ENCODE data around the gene GLRA1.

The GLRA1 gene

GRCh38 chr5:151953833-151954232, 29.2 kb upstream of the GLRA1 start:
- TF ChIP-seq FOXP2 (optimal IDR thresholded peaks at IDR 0.05; ENCODE audit: control extremely low read depth, extremely low read length, insufficient read depth), result no peak
- TF ChIP-seq EZH2 (IDR thresholded peaks at IDR 0.05), result no peak
- no peak for TF ChIP-seq POLR2AphosphoS5 (IDR thresholded peaks at IDR 0.05; ENCODE audit: borderline replicate concordance, low read depth, low read length)
- H3K9me3 ChIP-seq (ENCODE audit: low read depth, low read length), result no peaks in the 10 kb centered on the region
- no peak overlapping the region for H3K4me3 ChIP-seq
- no peak overlapping the region for H3K9ac ChIP-seq (ENCODE audit: insufficient read length)
- H3K36me3 ChIP-seq (ENCODE audit: insufficient read depth, low read length), result no peaks in the 10 kb centered on the region
- no peak overlapping the region for H3K27ac ChIP-seq
- DNase-seq (ENCODE audit: low read depth, low spot score), result no peak

GRCh38 chr5:151952238-151952637, 27.6 kb upstream of the GLRA1 start:
- Histone ChIP-seq H3K27ac (no peak overlapping the region), H3K9me3 (ENCODE audit: low read depth, low read length) (no peaks in the 10 kb centered on the region), H3K9ac (ENCODE audit: insufficient read length) (no peak overlapping the region), H3K36me3 (ENCODE audit: insufficient read depth, low read length) (no peaks in the 10 kb centered on the region), H3K4me3 (no peak overlapping the region)
- DNase-seq (ENCODE audit: low read depth, low spot score), result no peak
- TF ChIP-seq EZH2 (IDR thresholded peaks at IDR 0.05) (no peak), FOXP2 (optimal IDR thresholded peaks at IDR 0.05; ENCODE audit: control extremely low read depth, extremely low read length, insufficient read depth) (no peak), POLR2AphosphoS5 (IDR thresholded peaks at IDR 0.05; ENCODE audit: borderline replicate concordance, low read depth, low read length) (no peak)

- no peaks in the 10 kb centered on the region for H3K9me3 ChIP-seq (ENCODE audit: low read depth, low read length)
- no peak for DNase-seq (ENCODE audit: low read depth, low spot score)
- TF ChIP-seq FOXP2 (optimal IDR thresholded peaks at IDR 0.05; ENCODE audit: control extremely low read depth, extremely low read length, insufficient read depth) (no peak), POLR2AphosphoS5 (IDR thresholded peaks at IDR 0.05; ENCODE audit: borderline replicate concordance, low read depth, low read length) (no peak), EZH2 (IDR thresholded peaks at IDR 0.05) (no peak)
These were observed 26.1 kb upstream of the GLRA1 start for GRCh38 chr5:151950706-151951105.

GRCh38 chr5:151949701-151950308, 25.2 kb upstream of the GLRA1 start:
- Histone ChIP-seq H3K27ac (no peak overlapping the region), H3K9me3 (ENCODE audit: low read depth, low read length) (no peaks in the 10 kb centered on the region), H3K9ac (ENCODE audit: insufficient read length) (no peak overlapping the region), H3K36me3 (ENCODE audit: insufficient read depth, low read length) (no peaks in the 10 kb centered on the region), H3K4me3 (no peak overlapping the region)
- TF ChIP-seq POLR2AphosphoS5 (IDR thresholded peaks at IDR 0.05; ENCODE audit: borderline replicate concordance, low read depth, low read length) (no peak), EZH2 (IDR thresholded peaks at IDR 0.05) (no peak), FOXP2 (optimal IDR thresholded peaks at IDR 0.05; ENCODE audit: control extremely low read depth, extremely low read length, insufficient read depth) (no peak)
- DNase-seq (ENCODE audit: low read depth, low spot score), result no peak

More at GRCh38 chr5:151950706-151951105, 26.1 kb upstream of the GLRA1 start:
- Histone ChIP-seq H3K36me3 (ENCODE audit: insufficient read depth, low read length) (no peaks in the 10 kb centered on the region), H3K4me3 (no peak overlapping the region), H3K27ac (no peak overlapping the region), H3K9ac (ENCODE audit: insufficient read length) (no peak overlapping the region)

GRCh38 chr5:151949113-151949512, 24.5 kb upstream of the GLRA1 start:
- TF ChIP-seq FOXP2 (optimal IDR thresholded peaks at IDR 0.05; ENCODE audit: control extremely low read depth, extremely low read length, insufficient read depth), result no peak
- no peak for TF ChIP-seq EZH2 (IDR thresholded peaks at IDR 0.05)
- no peak for TF ChIP-seq POLR2AphosphoS5 (IDR thresholded peaks at IDR 0.05; ENCODE audit: borderline replicate concordance, low read depth, low read length)
- no peak overlapping the region for H3K27ac ChIP-seq
- no peak for DNase-seq (ENCODE audit: low read depth, low spot score)
- H3K9ac ChIP-seq (ENCODE audit: insufficient read length), result no peak overlapping the region
- no peaks in the 10 kb centered on the region for H3K9me3 ChIP-seq (ENCODE audit: low read depth, low read length)
- H3K36me3 ChIP-seq (ENCODE audit: insufficient read depth, low read length), result no peaks in the 10 kb centered on the region
- H3K4me3 ChIP-seq, result no peak overlapping the region

- H3K9me3 ChIP-seq (ENCODE audit: low read depth, low read length), result no peaks in the 10 kb centered on the region
- H3K9ac ChIP-seq (ENCODE audit: insufficient read length), result no peak overlapping the region
- H3K27ac ChIP-seq, result no peak overlapping the region
- no peak overlapping the region for H3K4me3 ChIP-seq
- no peaks in the 10 kb centered on the region for H3K36me3 ChIP-seq (ENCODE audit: insufficient read depth, low read length)
- no peak for DNase-seq (ENCODE audit: low read depth, low spot score)
- TF ChIP-seq FOXP2 (optimal IDR thresholded peaks at IDR 0.05; ENCODE audit: control extremely low read depth, extremely low read length, insufficient read depth), result no peak
- no peak for TF ChIP-seq POLR2AphosphoS5 (IDR thresholded peaks at IDR 0.05; ENCODE audit: borderline replicate concordance, low read depth, low read length)
- no peak for TF ChIP-seq EZH2 (IDR thresholded peaks at IDR 0.05)
These were observed 23.4 kb upstream of the GLRA1 start for GRCh38 chr5:151947931-151948608.

GRCh38 chr5:151937851-151938250, 13.2 kb upstream of the GLRA1 start:
- H3K4me3 ChIP-seq, result no peak overlapping the region
- DNase-seq (ENCODE audit: low read depth, low spot score), result no peak
- H3K36me3 ChIP-seq (ENCODE audit: insufficient read depth, low read length), result no peaks in the 10 kb centered on the region
- TF ChIP-seq FOXP2 (optimal IDR thresholded peaks at IDR 0.05; ENCODE audit: control extremely low read depth, extremely low read length, insufficient read depth) (no peak), EZH2 (IDR thresholded peaks at IDR 0.05) (no peak), POLR2AphosphoS5 (IDR thresholded peaks at IDR 0.05; ENCODE audit: borderline replicate concordance, low read depth, low read length) (no peak)
- H3K9me3 ChIP-seq (ENCODE audit: low read depth, low read length), result no peaks in the 10 kb centered on the region
- no peak overlapping the region for H3K9ac ChIP-seq (ENCODE audit: insufficient read length)
- H3K27ac ChIP-seq, result no peak overlapping the region

- H3K4me3 ChIP-seq, result no peak overlapping the region
- no peak for DNase-seq (ENCODE audit: low read depth, low spot score)
- no peak overlapping the region for H3K27ac ChIP-seq
- TF ChIP-seq POLR2AphosphoS5 (IDR thresholded peaks at IDR 0.05; ENCODE audit: borderline replicate concordance, low read depth, low read length) (no peak), EZH2 (IDR thresholded peaks at IDR 0.05) (no peak), FOXP2 (optimal IDR thresholded peaks at IDR 0.05; ENCODE audit: control extremely low read depth, extremely low read length, insufficient read depth) (no peak)
- H3K9ac ChIP-seq (ENCODE audit: insufficient read length), result no peak overlapping the region
- H3K36me3 ChIP-seq (ENCODE audit: insufficient read depth, low read length), result no peaks in the 10 kb centered on the region
- H3K9me3 ChIP-seq (ENCODE audit: low read depth, low read length), result no peaks in the 10 kb centered on the region
These were observed 10.6 kb upstream of the GLRA1 start for GRCh38 chr5:151935135-151935695.

Data from SK-N-MC (cell line).